ENCODE measurements around the gene C17orf100. TPM values are rescaled to one million over a fixed set of nuclear protein-coding genes. Genes with fewer than 3 reads are reported as not detected.
A peak's percentile ranks its signal among the peaks of the same experiment; 100 is the strongest.

Gene C17orf100
- total and polyA plus RNA-seq, 9 of the 15 experiments (the other 6 are each of a cell fraction or from before 2014, with no cell fraction given): 0.04 to 1.7 (median 0.43) TPM

GRCh38 chr17:6651354-6651918 is at the start of gene C17orf100, which contains the start of gene MED31 (continued):
- TF ChIP-seq GTF3C2 (IDR thresholded peaks at IDR 0.05; ENCODE audit: borderline replicate concordance, extremely low read depth, insufficient read length): no peak
- no peak for TF ChIP-seq U2AF1 (optimal IDR thresholded peaks at IDR 0.05; ENCODE audit: low read depth, low read length)
- TF ChIP-seq ARID4B (CRISPR knock-in tag; IDR thresholded peaks at IDR 0.05): 0 out of 2 replicates have a peak, but pooled peaks have one; percentile 35
- peak; percentile 72; the same call in 1 of the 2 replicates for TF ChIP-seq SUPT5H (IDR thresholded peaks at IDR 0.05)
- peak; percentile 78 for TF ChIP-seq POLR2A (conservative IDR thresholded peaks at IDR 0.05)
- no peak for TF ChIP-seq ZKSCAN1 (IDR thresholded peaks at IDR 0.05; ENCODE audit: low read depth, low read length)
- TF ChIP-seq ZNF655 (CRISPR knock-in tag; IDR thresholded peaks at IDR 0.05): no peak
- TF ChIP-seq KLF13 (tag; IDR thresholded peaks at IDR 0.05; ENCODE audit: borderline replicate concordance, low read depth): 0 out of 2 replicates have a peak, but pooled peaks have one; percentile 7
- no peak for TF ChIP-seq PHTF2 (CRISPR knock-in tag; IDR thresholded peaks at IDR 0.05)
- TF ChIP-seq RBM15 (IDR thresholded peaks at IDR 0.05; ENCODE audit: insufficient read depth, low read length): no peak
- peak; percentile 14; the same call in 1 of the 2 replicates for TF ChIP-seq CREM (IDR thresholded peaks at IDR 0.05; ENCODE audit: low read depth)
- TF ChIP-seq SREBF2 (CRISPR knock-in tag; IDR thresholded peaks at IDR 0.05): no peak
- TF ChIP-seq TFAM (CRISPR knock-in tag; conservative IDR thresholded peaks at IDR 0.05): no peak
- no peak for TF ChIP-seq ARID3A (IDR thresholded peaks at IDR 0.05; ENCODE audit: borderline replicate concordance, low read depth, low read length)
- no peak for TF ChIP-seq NR2C1 (IDR thresholded peaks at IDR 0.05)
- TF ChIP-seq NR2C1 (tag; IDR thresholded peaks at IDR 0.05): no peak

Measured in K562 (cell line).